H1 (cell line): ENCODE data around the gene MAPK8IP1. TPM values are rescaled to one million over a fixed set of nuclear protein-coding genes. Genes with fewer than 3 reads are reported as not detected.

Source experiments
- CTCF ChIA-PET: fragments of 300-600 bp; sonication (Branson Sonifier 250); formaldehyde crosslinking; loops from one replicate; lab custom pipeline; 2021; ENCODE audit not compliant: partially characterized antibody; lab: Charles Lee
- POLR2A ChIA-PET: fragments of 300-600 bp; sonication (Branson Sonifier 250); formaldehyde crosslinking; loops from one replicate; lab custom pipeline; 2021; ENCODE audit warnings: inconsistent platforms; ENCODE audit not compliant: partially characterized antibody; lab: Charles Lee
- DNase-seq, 2 experiments: peaks; one replicate each; pipeline versions ENCODE4 v3.0.0 to v3.0.0-alpha.2; 2010 to 2022; ENCODE audit warnings: low spot score in 2 of 2, low read depth in 1 of 2, mixed read lengths in 1 of 2
- FAIRE-seq: peaks from 2 replicates; lab custom pipeline; 2011; peaks lifted over from hg19 to GRCh38; lab: Jason Lieb, UNC
- H2AFZ ChIP-seq: 2 replicates; pipeline ENCODE4 v1.8.1; 2012; ENCODE audit warnings: low read length, inconsistent platforms
- H2AK5ac ChIP-seq: 2 replicates; pipeline ENCODE4 v1.6.1; 2013; ENCODE audit warnings: low read depth, low read length
- H2BK120ac ChIP-seq: replicated peaks from 2 replicates; pipeline ENCODE3; 2013; ENCODE audit warnings: low read depth, low read length, inconsistent platforms
- H2BK12ac ChIP-seq: 2 replicates; pipeline ENCODE4 v1.6.1; 2013; ENCODE audit warnings: low read depth, low read length
- H2BK15ac ChIP-seq: 2 replicates; pipeline ENCODE4 v1.6.1; 2013; ENCODE audit warnings: low read length
- H2BK20ac ChIP-seq: 2 replicates; pipeline ENCODE4 v1.6.1; 2013; ENCODE audit warnings: low read length
- H2BK5ac ChIP-seq: 2 replicates; pipeline ENCODE4 v1.6.1; 2013; ENCODE audit warnings: low read depth, low read length
- H3K14ac ChIP-seq: 2 replicates; pipeline ENCODE4 v1.6.1; 2013; ENCODE audit warnings: inconsistent platforms; ENCODE audit not compliant: insufficient read length
- H3K18ac ChIP-seq: 2 replicates; pipeline ENCODE4 v1.6.1; 2013; ENCODE audit warnings: low read length; ENCODE audit errors: extremely low read depth
- H3K23ac ChIP-seq: 2 replicates; pipeline ENCODE4 v1.6.1; 2013; ENCODE audit warnings: inconsistent platforms; ENCODE audit not compliant: insufficient read length
- H3K23me2 ChIP-seq: 2 replicates; pipeline ENCODE4 v1.6.1; 2013; ENCODE audit warnings: low read depth, low read length
- H3K27ac ChIP-seq: 2 replicates; pipeline ENCODE4 v1.6.1; 2011; ENCODE audit warnings: low read depth, low read length, inconsistent platforms
- H3K27me3 ChIP-seq, 4 experiments: replicated peaks in 1 of 4; 1 replicate in 1 of 4; 2 replicates in 3 of 4; pipeline versions ENCODE4 v1.6.1 to v1.8.1; 2011 to 2013; ENCODE audit warnings: low read length in 3 of 4, mild to moderate bottlenecking in 3 of 4, inconsistent platforms in 2 of 4, mixed read lengths in 2 of 4, moderate library complexity in 1 of 4; ENCODE audit not compliant: control insufficient read depth in 3 of 4, insufficient read depth in 3 of 4; ENCODE audit errors: extremely low read depth in 1 of 4
- H3K36me3 ChIP-seq, 4 experiments: 2 replicates each; pipeline versions ENCODE4 v1.6.1 to v1.8.1; 2011 to 2013; ENCODE audit warnings: mild to moderate bottlenecking in 4 of 4, low read length in 3 of 4, moderate library complexity in 2 of 4, control low read depth in 1 of 4, inconsistent platforms in 1 of 4; ENCODE audit not compliant: insufficient read depth in 4 of 4, control insufficient read depth in 2 of 4
- H3K4ac ChIP-seq: replicated peaks from 2 replicates; pipeline ENCODE3; 2013; ENCODE audit warnings: low read length, low read depth, mixed read lengths, inconsistent platforms; ENCODE audit not compliant: insufficient read length
- H3K4me1 ChIP-seq, 4 experiments: replicated peaks in 1 of 4; 1 replicate in 1 of 4; 2 replicates in 3 of 4; pipeline versions ENCODE4 v1.6.1 to v1.8.1; 2011 to 2013; ENCODE audit warnings: low read length in 3 of 4, inconsistent platforms in 2 of 4, mixed read lengths in 1 of 4; ENCODE audit not compliant: insufficient read depth in 4 of 4, control insufficient read depth in 3 of 4
- H3K4me2 ChIP-seq, 2 experiments: 2 replicates each; pipeline versions ENCODE4 v1.6.1 to v1.8.1; 2011 to 2013; ENCODE audit warnings: low read depth in 2 of 2, low read length in 2 of 2, control low read depth in 1 of 2, inconsistent platforms in 1 of 2, mild to moderate bottlenecking in 1 of 2; ENCODE audit not compliant: insufficient read depth in 1 of 2
- H3K4me3 ChIP-seq, 4 experiments: fragments of 200-600, 300-600 bp in 1 of 4; sonication (generic), shearing (Covaris generic), sonication (Bioruptor Twin) in 1 of 4; 2 replicates each; pipeline versions ENCODE4 v1.5.1 to v1.8.1; 2011 to 2016; ENCODE audit warnings: low read length in 4 of 4, low read depth in 3 of 4, control low read depth in 2 of 4, inconsistent platforms in 2 of 4, mild to moderate bottlenecking in 2 of 4, mixed read lengths in 1 of 4, moderate library complexity in 1 of 4; ENCODE audit not compliant: insufficient read depth in 2 of 4; ENCODE audit errors: extremely low read depth in 1 of 4
- H3K56ac ChIP-seq: replicated peaks from 2 replicates; pipeline ENCODE3; 2013; ENCODE audit warnings: low read depth, mild to moderate bottlenecking, mixed read lengths, low read length, inconsistent platforms; ENCODE audit not compliant: insufficient read length
- H3K79me1 ChIP-seq: 2 replicates; pipeline ENCODE4 v1.6.1; 2013; ENCODE audit warnings: low read depth, low read length, control low read depth
- H3K79me2 ChIP-seq, 2 experiments: 2 replicates each; pipeline versions ENCODE4 v1.6.1 to v1.8.1; 2012 to 2013; ENCODE audit warnings: low read length in 2 of 2, mild to moderate bottlenecking in 2 of 2, inconsistent platforms in 1 of 2; ENCODE audit not compliant: insufficient read depth in 2 of 2, control insufficient read depth in 1 of 2
- H3K9ac ChIP-seq, 4 experiments: replicated peaks in 1 of 4; 1 replicate in 1 of 4; 2 replicates in 3 of 4; pipeline versions ENCODE4 v1.6.1 to v1.8.1; 2011 to 2013; ENCODE audit warnings: low read depth in 3 of 4, low read length in 3 of 4, control low read depth in 2 of 4, mild to moderate bottlenecking in 2 of 4, moderate library complexity in 2 of 4, inconsistent platforms in 1 of 4; ENCODE audit errors: extremely low read depth in 1 of 4
- H3K9me3 ChIP-seq, 2 experiments: 2 replicates each; pipeline versions ENCODE4 v1.6.1 to v1.8.1; 2012 to 2013; ENCODE audit warnings: mild to moderate bottlenecking in 2 of 2, moderate library complexity in 2 of 2, control low read depth in 1 of 2, inconsistent platforms in 1 of 2, low read depth in 1 of 2, low read length in 1 of 2, mixed read lengths in 1 of 2; ENCODE audit not compliant: insufficient read depth in 2 of 2
- H4K20me1 ChIP-seq, 2 experiments: replicated peaks in 1 of 2; 2 replicates each; pipeline versions ENCODE3 to v1.8.1; 2011 to 2013; ENCODE audit warnings: inconsistent platforms in 2 of 2, low read length in 2 of 2, mild to moderate bottlenecking in 1 of 2; ENCODE audit not compliant: insufficient read depth in 2 of 2, control insufficient read depth in 1 of 2
- H4K5ac ChIP-seq: 2 replicates; pipeline ENCODE4 v1.6.1; 2013; ENCODE audit warnings: low read length, low read depth, mixed read lengths, inconsistent platforms; ENCODE audit not compliant: insufficient read length
- H4K8ac ChIP-seq: 2 replicates; pipeline ENCODE4 v1.8.0; 2013; ENCODE audit warnings: mild to moderate bottlenecking, moderate library complexity, low read length, inconsistent platforms; ENCODE audit not compliant: insufficient read depth; ENCODE audit errors: extremely low read depth
- H4K91ac ChIP-seq: replicated peaks from 2 replicates; pipeline ENCODE3; 2013; ENCODE audit warnings: low read length, mixed read lengths, inconsistent platforms; ENCODE audit not compliant: insufficient read length
- RAD21 ChIP-seq, 2 experiments: IDR thresholded peaks in 1 of 2; conservative IDR thresholded peaks in 1 of 2; 2 replicates each; pipeline ENCODE4 v1.6.1; 2011; ENCODE audit warnings: low read depth in 2 of 2, low read length in 2 of 2, improper control_type of control experiment in 1 of 2, inconsistent platforms in 1 of 2, mild to moderate bottlenecking in 1 of 2, moderate library complexity in 1 of 2
- TBP ChIP-seq: IDR thresholded peaks from 2 replicates; pipeline ENCODE4 v1.6.1; 2011; ENCODE audit warnings: low read depth, low read length, improper control_type of control experiment
- WGBS, 2 experiments: shearing (Covaris generic) in 1 of 2; methylation state at CpG; one replicate each; pipeline versions ENCODE4 v1.1.6 to v1.1.7; 2013 to 2015; ENCODE audit warnings: low lambda C conversion rate in 2 of 2, mixed read lengths in 2 of 2, inconsistent platforms in 1 of 2, low coverage in 1 of 2, missing lambda C conversion rate in 1 of 2; ENCODE audit not compliant: insufficient replicate concordance in 2 of 2, insufficient coverage in 1 of 2, insufficient read length in 1 of 2; ENCODE audit errors: extremely low coverage in 1 of 2, missing lambda C conversion rate in 1 of 2; 5-methylcytosine and 5-hydroxymethylcytosine counted together
- polyA plus RNA-seq, 7 experiments: library from polyadenylated mRNA; depleted of rRNA in 3 of 7; stranded (reverse) in 5 of 7; unstranded in 2 of 7; fragments of >200 nt in 5 of 7; fragments of 200-250 nt in 2 of 7; gene quantifications; 1 replicate in 5 of 7; 2 replicates in 1 of 7; 4 replicates in 1 of 7; pipeline versions ENCODE4 v1.2.1 to v1.2.3, GENCODE V29; 2011 to 2013; ENCODE audit warnings: missing spikeins in 2 of 7, mixed read lengths in 2 of 7
- total RNA-seq: library from RNA; stranded (reverse); fragmentation: NEBNext Ultra II Directional; extraction: Animal tissue kit (Norgen Biotek cat#: 25700); gene quantifications from 2 replicates; pipeline ENCODE4 v1.2.1, GENCODE V29; 2021

MAPK8IP1 gene
- total and polyA plus RNA-seq, 2 of the 8 experiments (the other 6 are each of a cell fraction or from before 2014, with no cell fraction given) = 32.4 to 40.1 TPM

DNA sequence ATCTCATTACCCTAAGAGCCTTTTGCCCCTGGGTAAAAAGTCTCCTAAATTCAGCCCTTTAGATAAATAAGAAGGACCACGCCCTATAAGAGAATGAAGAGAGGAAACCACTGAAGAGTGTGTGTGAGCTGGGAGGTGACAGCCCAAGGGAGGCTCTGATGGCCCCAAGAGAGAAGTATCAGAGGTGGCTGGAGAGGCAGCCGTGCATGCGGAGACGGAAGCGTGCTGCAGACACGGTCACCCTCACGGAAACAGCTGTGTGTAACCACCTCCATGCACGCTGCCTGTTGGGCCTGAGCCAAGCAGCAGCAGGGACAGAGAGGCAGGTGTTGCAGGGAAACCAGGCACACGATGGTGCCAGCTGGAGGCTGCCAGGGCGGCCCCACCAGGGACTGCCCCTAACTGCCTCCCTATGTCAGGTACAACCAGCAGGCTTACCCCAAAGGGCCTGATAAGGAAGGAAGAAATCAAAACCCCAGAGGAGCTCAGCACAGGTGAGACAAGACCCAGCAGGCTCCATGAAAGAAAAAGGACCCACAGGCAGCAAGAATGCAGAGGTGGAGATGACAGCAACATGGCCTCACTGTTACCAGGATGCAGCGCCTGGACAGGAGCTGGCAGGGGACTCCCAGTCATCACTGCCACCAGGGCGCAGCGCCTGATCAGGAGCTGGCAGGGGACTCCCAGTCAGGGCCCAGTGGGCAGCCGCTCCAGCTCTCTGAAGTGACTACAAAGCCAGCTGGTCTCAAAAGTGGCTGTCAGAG lies 44.8 kb downstream of the MAPK8IP1 start:
- DNase-seq (no peak), FAIRE-seq (no peak)
- Histone ChIP-seq H4K8ac (0 out of 2 replicates have a peak overlapping the region, but pooled peaks have one; percentile 15), H3K36me3 (peaks cover 8 to 46% (median 31%) of the 10 kb centered on the region in 4 experiments), H3K23me2 (no peaks in the 10 kb centered on the region), H2BK12ac (no peak overlapping the region), H3K4ac (no peak overlapping the region), H3K79me1 (peaks cover 2% of the 10 kb centered on the region), H2BK120ac (no peak overlapping the region), H2BK15ac (no peak overlapping the region), H3K18ac (no peak overlapping the region), H3K27ac (no peak overlapping the region), H4K5ac (no peak overlapping the region), H3K14ac (no peak overlapping the region), H4K20me1 (peaks cover 3 to 12% of the 10 kb centered on the region in 2 experiments), H2BK20ac (no peak overlapping the region), H2BK5ac (no peak overlapping the region), H3K56ac (no peak overlapping the region), H3K9ac (no peak overlapping the region), H3K9me3 (no peaks in the 10 kb centered on the region), H3K23ac (no peak overlapping the region), H3K79me2 (no peaks in the 10 kb centered on the region), H3K4me2 (no peak overlapping the region), H3K27me3 (no peaks in the 10 kb centered on the region), H3K4me3 (no peak overlapping the region), H4K91ac (no peak overlapping the region), H2AK5ac (no peak overlapping the region), H3K4me1 (no peaks in the 10 kb centered on the region), H2AFZ (no peak overlapping the region)
- 89% methylated on average over 14 of the region's 14 CpGs; no CpG with 5 or more reads in 1 of the 2 experiments for WGBS, 2 experiments
- TF ChIP-seq TBP (no peak), RAD21 (IDR thresholded peaks at IDR 0.05 in 1 of 2, conservative IDR thresholded peaks at IDR 0.05 in 1 of 2; ENCODE audit: low read depth in 2 of 2, low read length in 2 of 2) (peak; percentile 6 to 35; a peak in 2 of 4 replicates)
- POLR2A ChIA-PET = interaction anchor here (0.9 to 13.6 kb wide), 11 partner anchors 6 to 414 kb away, joined by 3 to 115 read pairs (median 4); partner anchors contain the start of genes LARGE2 and PEX16
- CTCF ChIA-PET = interaction anchor here (0.6 to 3.2 kb wide), 15 partner anchors 9 to 404 kb away, joined by 3 to 12 read pairs (median 4); no protein-coding TSS in a partner anchor
